HG02798 (cell line): ENCODE data around the gene ANKMY1.

Source experiments
- ATAC-seq: cut with Tn5 transposase; IDR thresholded peaks from one replicate; pipeline ENCODE4 v1.9.1; 2021; ENCODE audit warnings: mild to moderate bottlenecking; ENCODE audit not compliant: unreplicated experiment, poor library complexity

ANKMY1 gene

DNA sequence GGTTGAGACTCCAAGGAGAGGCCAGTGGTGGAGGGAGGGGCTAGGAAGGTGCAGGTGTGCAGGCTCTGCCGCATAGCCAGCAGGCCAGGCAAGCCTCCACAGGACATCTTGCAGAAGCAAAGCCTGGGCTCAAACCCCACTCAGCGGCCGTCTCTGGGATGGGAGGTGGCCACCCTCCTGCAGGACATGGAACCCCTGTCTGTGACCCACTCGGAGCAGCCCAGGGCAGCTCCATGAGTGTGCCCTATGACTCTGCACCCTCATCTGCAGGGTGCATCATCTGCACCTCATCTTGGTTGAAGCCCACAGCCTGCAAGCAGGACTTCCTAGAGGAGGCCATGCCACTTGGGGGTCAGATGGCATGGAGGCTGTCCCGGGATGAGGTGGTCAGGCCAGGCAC is 76.1 kb downstream of the ANKMY1 start:
- ATAC-seq, result no peak

DNA sequence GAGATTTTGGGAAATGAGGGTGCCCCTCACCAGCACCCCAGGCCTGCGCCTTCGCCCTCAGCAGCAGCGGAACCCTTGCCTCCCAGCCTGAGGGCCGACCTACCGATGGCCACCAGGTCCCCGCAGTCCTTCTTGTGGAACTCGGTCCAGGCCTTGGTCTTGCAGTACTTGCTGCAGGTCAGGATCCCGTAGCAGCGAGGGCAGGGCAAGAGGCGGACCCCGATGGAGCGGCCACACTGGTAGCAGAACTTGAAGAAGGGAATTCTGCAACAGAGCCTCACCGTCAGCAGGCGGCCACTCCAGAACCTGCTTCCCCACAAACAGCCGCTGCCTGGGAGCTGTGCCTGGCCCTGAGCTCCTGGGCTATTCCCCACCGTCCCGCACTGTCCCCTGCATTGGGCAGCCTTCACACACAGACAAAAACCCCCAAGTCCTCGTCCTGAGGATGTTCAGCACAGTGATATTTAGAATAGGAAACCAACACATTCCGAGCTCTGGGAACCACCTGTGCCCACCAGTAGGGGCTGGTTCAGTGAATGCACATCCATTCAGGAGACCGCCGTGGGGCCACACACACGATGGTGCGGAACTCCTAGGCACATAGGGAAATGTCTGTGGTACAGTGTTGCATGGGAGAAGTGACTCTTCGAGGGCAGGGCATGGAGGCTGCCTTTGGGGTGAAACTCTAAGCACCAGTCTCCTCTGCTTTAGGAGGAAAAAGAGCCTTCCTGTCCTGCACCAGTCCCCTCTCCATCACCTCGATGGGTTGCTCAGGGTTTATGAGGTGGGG is 76.8 kb downstream of the ANKMY1 start:
- ATAC-seq, result no peak

DNA sequence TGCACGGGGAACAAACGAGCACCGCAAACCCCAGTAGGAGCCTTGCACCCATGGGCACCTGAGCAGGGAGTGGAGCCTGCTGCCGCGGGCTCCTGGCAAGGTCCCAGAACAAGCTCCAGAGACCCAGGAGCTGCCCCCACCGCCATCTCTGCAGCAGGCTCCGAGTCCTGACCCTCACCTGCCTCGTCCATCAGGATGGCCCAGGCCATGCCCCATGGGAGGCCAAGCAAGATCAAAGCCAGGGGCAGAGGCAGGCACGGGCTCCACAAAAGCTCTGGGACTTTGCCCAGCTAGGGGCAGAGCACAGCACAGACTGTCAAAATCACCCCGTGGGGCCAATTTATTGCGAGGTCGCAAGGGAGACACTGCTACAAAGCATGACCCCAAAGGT is 78.7 kb downstream of the ANKMY1 start:
- no peak for ATAC-seq

DNA sequence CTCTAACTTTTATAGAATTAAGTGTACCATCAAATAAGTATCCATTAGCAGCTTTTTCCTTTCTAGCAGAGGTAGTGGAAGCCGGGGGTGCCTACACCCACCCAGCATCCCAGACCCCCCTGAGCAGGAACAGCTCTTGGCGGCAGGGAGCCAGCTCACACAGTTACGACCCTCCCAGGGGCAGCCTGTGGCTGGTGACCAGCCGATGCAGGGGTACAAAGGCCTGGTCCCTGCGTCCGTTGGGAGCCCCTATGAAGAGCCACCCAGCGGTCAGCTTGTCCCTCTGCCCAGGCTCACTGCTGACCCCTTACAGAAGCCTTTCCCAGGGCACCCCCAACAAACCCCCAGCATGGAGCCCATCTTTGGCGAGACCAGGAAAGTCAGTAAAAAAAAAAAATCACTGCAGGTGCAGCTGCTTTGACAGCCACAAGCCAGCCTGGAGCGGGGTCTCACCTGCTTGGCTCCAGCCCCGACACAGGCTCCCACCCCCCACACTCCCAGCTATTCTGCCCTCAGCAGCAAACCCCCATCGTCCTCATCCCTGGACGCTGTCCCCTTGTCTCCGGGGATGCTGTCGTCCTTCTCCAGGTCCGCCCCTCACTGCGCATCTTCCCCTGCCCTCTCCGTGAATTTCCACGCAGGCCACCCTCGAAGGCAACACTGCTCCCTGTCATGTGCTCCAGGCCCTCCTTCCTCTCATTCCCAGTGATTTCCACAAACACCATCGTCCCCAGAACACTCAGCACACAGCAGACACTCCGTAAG is 79.3 kb downstream of the ANKMY1 start:
- ATAC-seq, result no peak

DNA sequence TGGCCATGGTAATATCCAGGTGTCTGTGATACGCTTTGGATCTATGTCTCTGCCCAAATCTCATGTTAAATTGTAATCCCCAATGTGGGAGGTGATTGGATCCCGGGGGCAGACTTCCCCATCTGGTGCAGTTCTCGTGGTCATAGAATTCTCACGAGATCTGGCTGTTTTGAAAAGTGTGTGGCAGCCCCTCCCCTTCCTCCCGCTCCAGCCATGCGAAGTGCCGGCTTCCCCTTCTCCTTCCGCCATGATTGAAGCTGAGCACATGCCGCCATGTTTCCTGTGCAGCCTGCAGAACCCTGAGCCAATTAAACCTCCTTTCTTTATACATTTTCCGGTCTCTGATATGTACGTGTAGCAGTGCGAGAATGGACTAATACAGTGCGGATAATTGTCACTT is 79.9 kb downstream of the ANKMY1 start:
- ATAC-seq, result no peak

DNA sequence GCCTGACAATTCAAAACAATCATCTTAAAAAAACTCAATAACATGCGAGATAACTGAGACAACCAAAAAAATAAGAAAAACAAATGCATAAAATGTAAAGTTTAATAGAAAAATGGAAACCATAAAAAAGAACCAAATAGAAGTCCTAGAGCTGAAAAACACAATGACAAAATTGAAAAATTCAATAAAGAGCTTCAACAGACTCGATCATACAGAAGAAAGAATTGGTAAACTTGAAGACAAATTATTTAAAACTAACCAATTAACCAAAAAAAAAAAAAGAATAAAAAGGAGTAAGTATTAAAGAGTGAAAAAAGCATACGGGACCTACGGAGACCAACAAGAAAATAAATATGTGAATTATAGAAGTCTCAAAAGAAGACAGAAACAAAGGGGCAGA is 84.6 kb downstream of the ANKMY1 start:
- no peak for ATAC-seq

DNA sequence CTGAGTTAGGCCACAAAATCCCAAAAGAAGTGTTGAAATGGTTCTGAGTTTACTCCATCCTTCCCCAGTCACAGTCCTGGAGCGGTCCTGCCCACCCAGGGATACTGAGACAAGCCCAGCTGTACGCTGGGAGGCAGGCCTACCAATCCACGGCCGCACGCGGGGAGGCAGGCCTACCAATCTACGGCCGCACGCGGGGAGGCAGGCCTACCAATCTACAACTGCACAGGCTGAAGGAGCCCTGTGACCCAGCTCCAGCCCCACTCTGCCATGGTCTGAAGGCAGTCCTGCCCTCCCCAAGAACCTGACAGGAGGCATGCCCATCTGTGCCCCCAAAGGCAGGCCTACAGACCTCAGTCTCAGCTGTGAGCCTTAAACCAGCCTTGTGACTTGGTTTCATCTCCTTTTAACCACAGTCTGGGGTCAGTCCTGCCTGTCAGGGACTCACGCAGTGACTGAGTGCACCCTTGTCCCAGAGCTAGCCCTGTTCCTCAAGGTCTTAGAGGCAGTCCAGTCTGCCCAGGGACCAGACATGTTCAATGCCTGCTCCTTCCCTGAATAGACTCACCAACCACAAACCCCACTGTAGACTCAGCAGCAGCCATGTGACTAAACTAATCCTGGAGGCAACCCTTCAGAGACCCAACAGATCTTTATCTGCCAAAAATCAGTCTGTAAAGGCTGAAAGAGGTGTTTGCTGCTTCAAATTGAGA is 85.6 kb downstream of the ANKMY1 start:
- ATAC-seq, result no peak

DNA sequence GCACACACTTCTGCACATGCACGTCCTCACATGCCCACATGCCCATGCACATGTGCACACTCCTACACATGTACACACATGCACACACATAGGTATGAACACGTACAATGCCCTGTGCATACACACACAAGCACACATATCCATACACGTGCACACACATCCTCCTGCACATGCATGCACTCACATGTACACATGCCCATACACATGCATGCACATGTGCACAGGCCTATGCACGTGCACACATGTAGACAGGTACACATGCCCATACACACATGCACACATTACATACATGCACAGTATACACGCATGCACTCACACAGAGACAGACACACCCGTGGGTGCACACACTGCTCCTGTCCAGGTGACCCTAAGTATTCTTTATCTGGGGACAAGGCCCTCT is 88.0 kb downstream of the ANKMY1 start:
- ATAC-seq, result no peak

DNA sequence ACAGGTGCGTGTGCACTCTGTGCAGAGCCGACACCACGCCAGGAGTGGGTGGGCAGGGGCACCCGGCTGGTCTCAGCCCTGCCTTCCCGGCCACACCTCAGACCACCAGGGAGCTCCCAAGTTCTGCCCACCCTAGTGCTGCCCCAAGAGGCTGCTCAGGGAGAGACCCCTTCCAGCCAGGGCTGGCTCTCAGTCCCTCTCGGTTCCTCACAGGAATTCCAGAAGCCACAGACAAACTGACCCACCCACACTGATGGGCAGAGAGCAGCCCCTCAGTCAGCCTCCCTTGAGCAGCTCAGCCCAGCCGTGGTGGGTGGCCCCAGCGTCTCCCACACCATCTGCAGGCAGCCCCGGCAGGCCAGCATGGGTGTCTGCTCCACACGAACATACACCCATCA is 88.5 kb downstream of the ANKMY1 start:
- ATAC-seq, result no peak

DNA sequence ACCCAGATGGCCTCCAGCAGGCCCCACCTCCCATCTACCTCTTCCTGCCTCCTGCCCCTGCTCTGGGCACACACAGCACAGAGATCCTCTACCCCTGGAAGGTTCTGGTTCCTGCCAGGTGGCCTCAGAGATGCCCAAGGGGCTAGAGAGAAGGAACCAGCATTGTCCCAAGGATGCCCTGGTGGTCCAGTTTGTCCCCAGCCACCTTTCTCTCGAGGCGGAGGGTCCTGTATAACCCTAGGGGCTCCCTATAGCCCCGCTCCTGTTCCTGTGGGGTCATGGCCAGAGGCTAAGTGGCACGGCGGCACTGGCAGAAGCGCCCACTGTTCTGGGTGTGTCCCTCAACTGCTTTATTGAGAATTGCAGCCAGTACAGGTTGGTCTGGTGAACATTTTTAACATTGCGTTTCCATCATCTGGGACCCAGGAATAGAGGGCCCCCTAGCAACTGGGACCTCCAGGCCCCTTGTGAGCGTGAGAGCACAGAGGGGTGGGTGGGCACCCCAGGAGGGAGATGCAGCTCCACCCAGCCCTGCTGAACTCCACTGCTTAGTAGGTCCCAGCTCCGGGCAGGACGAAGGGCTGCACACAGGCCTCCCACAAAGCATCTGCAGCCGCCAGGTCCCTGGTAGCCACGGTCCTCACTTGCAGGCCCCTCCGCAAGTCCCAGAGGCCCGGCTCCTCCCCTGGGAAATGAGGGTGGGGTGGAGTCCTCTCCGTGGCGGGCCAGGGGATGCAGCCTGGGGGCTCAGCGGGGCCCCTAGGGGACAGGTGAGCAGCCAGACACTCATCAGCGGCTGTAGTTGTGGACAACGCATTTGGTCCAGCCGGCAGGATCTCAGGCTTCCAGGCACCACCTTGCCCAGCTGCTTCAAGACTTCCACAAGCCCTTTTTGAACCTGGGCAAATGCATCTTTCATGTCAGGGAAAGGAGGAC is 89.2 kb downstream of the ANKMY1 start:
- ATAC-seq, result no peak

DNA sequence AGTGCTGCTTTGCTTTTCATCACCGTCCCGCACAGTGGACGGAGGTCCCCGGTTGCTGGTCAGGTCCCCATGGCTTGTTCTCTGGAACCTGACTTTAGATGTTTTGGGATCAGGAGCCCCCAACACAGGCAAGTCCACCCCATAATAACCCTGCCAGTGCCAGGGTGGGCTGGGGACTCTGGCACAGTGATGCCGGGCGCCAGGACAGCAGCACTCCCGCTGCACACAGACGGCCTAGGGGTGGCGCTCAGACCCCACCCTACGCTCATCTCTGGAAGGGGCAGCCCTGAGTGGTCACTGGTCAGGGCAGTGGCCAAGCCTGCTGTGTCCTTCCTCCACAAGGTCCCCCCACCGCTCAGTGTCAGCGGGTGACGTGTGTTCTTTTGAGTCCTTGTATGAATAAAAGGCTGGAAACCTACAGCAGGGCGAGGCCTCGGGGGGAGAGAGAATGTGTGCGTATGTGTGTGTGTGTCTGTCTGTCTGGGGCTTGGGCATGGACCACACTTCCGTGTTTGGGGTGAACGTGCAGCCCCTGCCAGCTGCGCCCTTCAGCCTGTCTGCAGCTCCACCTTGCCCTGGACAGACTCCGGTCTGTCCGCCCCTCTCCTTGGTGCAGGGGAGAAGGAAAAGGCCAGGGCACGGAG is 90.0 kb downstream of the ANKMY1 start:
- no peak for ATAC-seq

DNA sequence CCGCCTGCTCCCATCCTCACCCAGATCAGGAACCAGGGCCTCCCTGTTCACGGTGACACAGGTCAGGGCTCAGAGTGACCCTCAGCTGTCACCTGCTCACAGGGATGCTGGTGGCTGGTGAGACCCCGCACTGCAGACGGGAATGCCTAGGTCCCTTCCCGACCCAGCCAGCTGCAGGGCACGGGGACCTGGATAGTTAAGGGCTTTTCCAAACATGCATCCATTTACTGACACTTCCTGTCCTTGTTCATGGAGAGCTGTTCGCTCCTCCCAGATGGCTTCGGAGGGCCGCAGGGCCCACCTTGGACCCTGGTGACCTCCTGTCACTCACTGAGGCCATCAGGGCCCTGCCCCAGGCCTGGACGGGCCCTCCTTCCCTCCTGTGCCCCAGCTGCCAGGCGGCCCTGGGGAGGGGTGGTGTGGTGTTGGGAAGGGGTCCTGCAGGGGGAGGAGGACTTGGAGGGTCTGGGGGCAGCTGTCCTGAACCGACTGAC is 90.6 kb downstream of the ANKMY1 start:
- no peak for ATAC-seq

DNA sequence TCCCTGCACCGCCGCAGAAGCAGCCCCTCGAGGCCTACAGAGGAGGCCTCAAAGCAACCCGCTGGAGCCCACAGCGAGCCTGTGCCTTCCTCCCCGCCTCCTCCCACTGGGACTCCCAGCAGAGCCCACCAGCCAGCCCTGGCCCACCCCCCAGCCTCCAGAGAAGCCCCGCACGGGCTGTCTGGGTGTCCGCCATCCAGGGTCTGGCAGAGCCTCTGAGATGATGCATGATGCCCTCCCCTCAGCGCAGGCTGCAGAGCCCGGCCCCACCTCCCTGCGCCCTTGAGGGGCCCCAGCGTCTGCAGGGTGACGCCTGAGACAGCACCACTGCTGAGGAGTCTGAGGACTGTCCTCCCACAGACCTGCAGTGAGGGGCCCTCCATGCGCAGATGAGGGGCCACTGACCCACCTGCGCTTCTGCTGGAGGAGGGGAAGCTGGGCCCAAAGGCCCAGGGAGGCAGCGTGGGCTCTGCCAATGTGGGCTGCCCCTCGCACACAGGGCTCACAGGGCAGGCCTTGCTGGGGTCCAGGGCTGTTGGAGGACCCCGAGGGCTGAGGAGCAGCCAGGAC is 91.1 kb downstream of the ANKMY1 start:
- ATAC-seq, result no peak

DNA sequence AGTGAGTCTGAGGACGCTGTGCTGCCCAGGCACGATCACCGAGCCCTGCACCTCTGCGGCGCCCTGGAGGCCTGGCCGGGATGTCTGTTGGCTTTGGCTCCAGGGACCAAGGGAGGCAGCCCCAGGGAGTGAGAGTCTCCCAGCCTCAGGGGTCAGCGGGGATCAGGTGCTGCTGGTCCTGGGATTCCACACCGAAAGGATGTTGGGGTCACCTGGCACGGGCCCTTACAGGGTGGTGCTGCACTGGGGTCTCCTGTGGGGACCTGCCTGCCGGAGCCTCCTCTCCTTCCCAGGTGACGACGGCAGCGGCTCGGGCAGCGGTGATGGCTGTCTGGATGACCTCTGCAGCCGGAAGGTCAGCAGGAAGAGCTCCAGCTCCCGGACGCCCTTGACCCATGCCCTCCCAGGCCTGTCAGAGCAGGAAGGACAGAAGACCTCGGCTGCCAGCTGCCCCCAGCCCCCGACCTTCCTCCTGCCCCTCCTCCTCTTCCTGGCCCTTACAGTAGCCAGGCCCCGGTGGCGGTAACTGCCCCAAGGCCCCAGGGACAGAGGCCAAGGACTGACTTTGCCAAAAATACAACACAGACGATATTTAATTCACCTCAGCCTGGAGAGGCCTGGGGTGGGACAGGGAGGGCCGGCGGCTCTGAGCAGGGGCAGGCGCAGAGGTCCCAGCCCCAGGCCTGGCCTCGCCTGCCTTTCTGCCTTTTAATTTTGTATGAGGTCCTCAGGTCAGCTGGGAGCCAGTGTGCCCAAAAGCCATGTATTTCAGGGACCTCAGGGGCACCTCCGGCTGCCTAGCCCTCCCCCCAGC is 91.8 kb downstream of the ANKMY1 start:
- no peak for ATAC-seq

DNA sequence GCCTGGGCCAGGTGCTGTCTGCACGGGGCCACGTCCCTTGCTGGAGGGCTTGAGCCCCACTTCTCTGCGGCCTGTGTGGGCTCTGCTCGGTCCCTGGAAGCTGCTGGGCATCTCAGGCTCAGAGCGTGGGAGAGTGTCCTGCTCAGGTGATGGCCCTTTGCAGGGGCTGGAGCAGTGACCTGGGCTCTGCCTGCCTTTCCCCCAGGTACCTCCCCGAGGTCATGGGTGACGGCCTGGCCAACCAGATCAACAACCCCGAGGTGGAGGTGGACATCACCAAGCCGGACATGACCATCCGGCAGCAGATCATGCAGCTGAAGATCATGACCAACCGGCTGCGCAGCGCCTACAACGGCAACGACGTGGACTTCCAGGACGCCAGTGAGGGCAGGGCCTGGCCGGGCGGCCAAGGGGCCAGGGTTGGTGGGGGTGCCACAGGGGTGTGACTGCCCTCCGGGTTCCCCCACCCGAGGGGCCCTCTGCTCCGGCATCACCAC is 92.5 kb downstream of the ANKMY1 start:
- no peak for ATAC-seq

DNA sequence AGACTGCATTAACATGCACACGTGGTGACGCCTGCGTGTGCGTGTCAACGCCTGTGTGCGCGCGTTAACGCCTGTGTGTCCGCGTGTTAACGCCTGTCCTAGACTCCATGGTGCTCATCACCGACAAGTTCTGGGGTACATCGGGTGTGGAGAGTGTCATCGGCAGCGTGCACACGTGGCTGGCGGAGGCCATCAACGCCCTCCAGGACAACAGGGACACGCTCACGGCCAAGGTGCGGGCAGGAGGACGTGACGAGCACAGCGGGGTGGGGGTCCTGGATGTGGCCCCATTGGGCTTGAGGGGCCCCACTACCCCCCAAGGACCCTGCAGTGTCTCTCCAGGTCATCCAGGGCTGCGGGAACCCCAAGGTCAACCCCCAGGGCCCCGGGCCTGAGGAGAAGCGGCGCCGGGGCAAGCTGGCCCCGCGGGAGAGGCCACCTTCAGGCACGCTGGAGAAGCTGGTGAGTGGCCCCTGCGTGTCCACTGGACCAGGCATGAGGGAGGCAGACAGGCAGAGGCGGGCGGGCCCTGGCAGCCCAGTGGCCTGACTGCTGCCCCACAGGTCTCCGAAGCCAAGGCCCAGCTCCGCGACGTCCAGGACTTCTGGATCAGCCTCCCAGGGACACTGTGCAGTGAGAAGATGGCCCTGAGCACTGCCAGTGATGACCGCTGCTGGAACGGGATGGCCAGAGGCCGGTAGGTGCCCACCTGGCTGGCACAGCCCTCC is 93.1 kb downstream of the ANKMY1 start:
- ATAC-seq, result no peak

DNA sequence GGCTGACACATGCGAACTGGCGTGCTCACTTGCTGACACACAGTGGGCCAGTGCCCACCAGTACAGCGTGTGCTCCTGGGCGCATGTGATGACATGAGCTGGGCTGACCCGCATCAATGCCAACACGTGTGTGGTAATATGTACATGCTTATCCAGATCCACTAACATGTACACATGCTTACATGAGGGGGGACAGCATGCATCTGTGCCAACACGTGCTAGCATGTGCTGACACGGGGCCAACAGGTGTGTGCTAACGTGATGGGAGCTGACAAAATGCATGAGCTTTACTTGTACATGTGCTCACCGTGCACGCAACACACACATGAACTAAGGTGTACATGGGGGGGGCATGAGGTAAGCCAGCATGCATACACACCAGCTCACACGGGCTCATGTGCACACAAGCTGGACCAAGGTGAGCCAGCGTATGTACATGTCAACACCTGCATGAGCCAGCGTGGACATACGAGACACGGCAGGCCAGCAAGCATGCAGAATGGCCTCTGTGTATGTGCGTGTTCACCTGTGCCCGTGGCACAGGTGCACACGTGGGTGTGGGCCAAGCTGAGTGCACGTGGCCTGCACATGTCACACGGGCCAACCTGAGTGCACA is 93.8 kb downstream of the ANKMY1 start:
- ATAC-seq, result no peak
